PFSK-1 (cell line): Measurements from ENCODE around the gene MTIF2.

Source experiments
- POLR2AphosphoS5 ChIP-seq: IDR thresholded peaks from 2 replicates; pipeline ENCODE4 v1.6.1; 2012; ENCODE audit warnings: low read depth, mild to moderate bottlenecking, control low read depth, low read length, moderate library complexity
- REST ChIP-seq, 2 experiments: IDR thresholded peaks; 2 replicates each; pipeline versions ENCODE4 v1.6.1 to v1.8.0; 2011 to 2012; ENCODE audit warnings: low read depth in 2 of 2, low read length in 2 of 2, control low read depth in 1 of 2, inconsistent platforms in 1 of 2, mild to moderate bottlenecking in 1 of 2, moderate library complexity in 1 of 2; ENCODE audit not compliant: insufficient read depth in 1 of 2
- SIN3A ChIP-seq: IDR thresholded peaks from 2 replicates; pipeline ENCODE4 v1.6.1; 2012; ENCODE audit warnings: mild to moderate bottlenecking, low read length, moderate library complexity, borderline replicate concordance; ENCODE audit not compliant: insufficient read depth
- TAF1 ChIP-seq: IDR thresholded peaks from 2 replicates; pipeline ENCODE4 v1.6.1; 2012; ENCODE audit warnings: low read length, control low read depth, borderline replicate concordance; ENCODE audit not compliant: insufficient read depth

- TF ChIP-seq TAF1 (no peak), SIN3A (no peak), REST (IDR thresholded peaks at IDR 0.05; ENCODE audit: insufficient read depth in 1 of 2, low read depth in 2 of 2, low read length in 2 of 2) (no peak), POLR2AphosphoS5 (no peak)
Observed at GRCh38 chr2:55302241-55302640, 33.2 kb upstream of the MTIF2 start.
